Measurements from ENCODE around the gene METTL1.

DNA sequence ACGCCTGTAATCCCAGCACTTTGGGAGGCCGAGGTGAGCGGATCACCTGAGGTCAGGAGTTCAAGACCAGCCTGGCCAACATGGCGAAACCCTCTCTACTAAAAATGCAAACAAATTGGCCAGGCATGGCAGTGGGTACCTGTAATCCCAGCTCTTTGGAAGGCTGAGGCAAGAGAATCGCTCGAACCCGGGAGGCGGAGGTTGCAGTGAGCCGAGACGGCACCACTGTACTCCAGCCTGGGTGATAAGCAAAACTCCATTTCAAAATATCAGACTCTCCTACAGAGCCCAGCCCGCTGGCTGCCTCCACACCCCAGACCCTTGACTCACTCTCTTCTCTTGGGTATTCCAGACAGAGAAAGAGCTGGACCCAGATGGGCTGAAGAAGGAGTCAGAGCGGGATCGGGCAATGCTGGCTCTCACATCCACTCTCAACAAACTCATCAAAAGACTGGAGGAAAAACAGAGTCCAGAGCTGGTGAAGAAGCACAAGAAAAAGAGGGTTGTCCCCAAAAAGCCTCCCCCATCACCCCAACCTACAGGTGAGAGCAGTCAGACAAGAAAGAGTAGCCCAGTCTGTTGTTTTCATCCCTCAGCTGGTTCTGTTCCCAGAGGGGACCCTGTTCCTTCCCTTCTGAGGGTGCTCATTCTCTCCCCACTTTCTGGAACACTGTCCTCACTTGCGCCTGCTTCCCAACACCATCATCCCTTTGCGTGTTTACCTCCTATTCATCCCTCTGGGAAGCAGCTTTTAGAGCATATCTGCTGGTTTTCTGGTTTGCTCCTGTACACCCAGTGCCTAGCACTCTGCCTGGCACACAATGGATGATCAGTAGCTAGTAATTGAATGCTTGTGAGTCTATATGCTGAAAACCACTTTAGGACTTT lies 53.0 kb downstream of the METTL1 start:
- TF ChIP-seq, protein P1, sequence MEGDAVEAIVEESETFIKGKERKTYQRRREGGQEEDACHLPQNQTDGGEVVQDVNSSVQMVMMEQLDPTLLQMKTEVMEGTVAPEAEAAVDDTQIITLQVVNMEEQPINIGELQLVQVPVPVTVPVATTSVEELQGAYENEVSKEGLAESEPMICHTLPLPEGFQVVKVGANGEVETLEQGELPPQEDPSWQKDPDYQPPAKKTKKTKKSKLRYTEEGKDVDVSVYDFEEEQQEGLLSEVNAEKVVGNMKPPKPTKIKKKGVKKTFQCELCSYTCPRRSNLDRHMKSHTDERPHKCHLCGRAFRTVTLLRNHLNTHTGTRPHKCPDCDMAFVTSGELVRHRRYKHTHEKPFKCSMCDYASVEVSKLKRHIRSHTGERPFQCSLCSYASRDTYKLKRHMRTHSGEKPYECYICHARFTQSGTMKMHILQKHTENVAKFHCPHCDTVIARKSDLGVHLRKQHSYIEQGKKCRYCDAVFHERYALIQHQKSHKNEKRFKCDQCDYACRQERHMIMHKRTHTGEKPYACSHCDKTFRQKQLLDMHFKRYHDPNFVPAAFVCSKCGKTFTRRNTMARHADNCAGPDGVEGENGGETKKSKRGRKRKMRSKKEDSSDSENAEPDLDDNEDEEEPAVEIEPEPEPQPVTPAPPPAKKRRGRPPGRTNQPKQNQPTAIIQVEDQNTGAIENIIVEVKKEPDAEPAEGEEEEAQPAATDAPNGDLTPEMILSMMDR (IDR thresholded peaks at IDR 0.05), result no peak
- TF ChIP-seq POLR2A (IDR thresholded peaks at IDR 0.05) (no peak), EP300 (IDR thresholded peaks at IDR 0.05) (no peak)

Measured in tibial nerve (tissue), 4 donors.